H1 (cell line): Measurements from ENCODE around the gene ZBTB37. TPM values are rescaled to one million over a fixed set of nuclear protein-coding genes. Genes with fewer than 3 reads are reported as not detected.

Experiments
- BCL11A ChIP-seq, 2 experiments: IDR thresholded peaks; one replicate each; pipeline ENCODE4 v1.6.1; 2011; ENCODE audit warnings: low read depth in 2 of 2, low read length in 2 of 2, mild to moderate bottlenecking in 2 of 2
- JUN ChIP-seq: IDR thresholded peaks from 2 replicates; pipeline ENCODE4 v1.6.1; 2011; ENCODE audit warnings: low read depth, mild to moderate bottlenecking, improper control_type of control experiment, low read length
- POLR2A ChIP-seq, 2 experiments: IDR thresholded peaks; 1 replicate in 1 of 2; 2 replicates in 1 of 2; pipeline ENCODE4 v1.6.1; 2011; ENCODE audit warnings: low read depth in 2 of 2, low read length in 2 of 2, mild to moderate bottlenecking in 2 of 2; ENCODE audit errors: control extremely low read depth in 1 of 2
- SIX5 ChIP-seq: IDR thresholded peaks from 2 replicates; pipeline ENCODE4 v1.6.1; 2011; ENCODE audit warnings: mild to moderate bottlenecking, low read depth, low read length
- TCF12 ChIP-seq: IDR thresholded peaks from 2 replicates; pipeline ENCODE4 v1.6.1; 2011; ENCODE audit warnings: low read depth, mild to moderate bottlenecking, low read length
- YY1 ChIP-seq: IDR thresholded peaks from 2 replicates; pipeline ENCODE4 v1.6.1; 2011; ENCODE audit warnings: low read depth, mild to moderate bottlenecking, low read length
- polyA plus RNA-seq, 7 experiments: library from polyadenylated mRNA; depleted of rRNA in 3 of 7; stranded (reverse) in 5 of 7; unstranded in 2 of 7; fragments of >200 nt in 5 of 7; fragments of 200-250 nt in 2 of 7; gene quantifications; 1 replicate in 5 of 7; 2 replicates in 1 of 7; 4 replicates in 1 of 7; pipeline versions ENCODE4 v1.2.1 to v1.2.3, GENCODE V29; 2011 to 2013; ENCODE audit warnings: missing spikeins in 2 of 7, mixed read lengths in 2 of 7
- total RNA-seq: library from RNA; stranded (reverse); fragmentation: NEBNext Ultra II Directional; extraction: Animal tissue kit (Norgen Biotek cat#: 25700); gene quantifications from 2 replicates; pipeline ENCODE4 v1.2.1, GENCODE V29; 2021

Gene ZBTB37
- total and polyA plus RNA-seq, 2 of the 8 experiments (the other 6 are each of a cell fraction or from before 2014, with no cell fraction given), result 1.7 to 12.5 TPM

- TF ChIP-seq JUN, result no peak
- TF ChIP-seq YY1, result no peak
- no peak for TF ChIP-seq TCF12
- TF ChIP-seq POLR2A (IDR thresholded peaks at IDR 0.05; ENCODE audit: control extremely low read depth in 1 of 2, low read depth in 2 of 2, low read length in 2 of 2), result no peak
- no peak for TF ChIP-seq SIX5
- TF ChIP-seq BCL11A (IDR thresholded peaks at IDR 0.05; ENCODE audit: low read depth in 2 of 2, low read length in 2 of 2), result no peak
Observed at GRCh38 chr1:173852105-173852504, 16.1 kb upstream of the ZBTB37 start (continued).
